Keratinocyte (primary cell): ENCODE measurements around the gene KNCN. TPM values are rescaled to one million over a fixed set of nuclear protein-coding genes. Genes with fewer than 3 reads are reported as not detected.

Experiments
- DNase-seq: peaks from one replicate; pipeline ENCODE4 v3.0.0-alpha.2; 2011; ENCODE audit warnings: low read depth, missing footprints, low spot score
- FAIRE-seq: peaks from 2 replicates; lab custom pipeline; 2011; peaks lifted over from hg19 to GRCh38; lab: Jason Lieb, UNC
- H2AFZ ChIP-seq: 2 replicates; pipeline ENCODE4 v1.6.0; 2012; ENCODE audit warnings: low read length, control low read depth, inconsistent platforms; ENCODE audit not compliant: control insufficient read depth
- H3K27ac ChIP-seq: 2 replicates; pipeline ENCODE4 v1.5.1; 2011; ENCODE audit warnings: low read length; ENCODE audit not compliant: control insufficient read depth, insufficient read depth
- H3K27me3 ChIP-seq: 3 replicates; pipeline ENCODE4 v1.6.0; 2011; ENCODE audit warnings: low read length; ENCODE audit not compliant: control insufficient read depth, insufficient read depth; ENCODE audit errors: extremely low read depth
- H3K36me3 ChIP-seq, 2 experiments: 2 replicates in 1 of 2; 3 replicates in 1 of 2; pipeline ENCODE4 v1.5.1; 2011; ENCODE audit warnings: low read length in 2 of 2, mild to moderate bottlenecking in 1 of 2; ENCODE audit not compliant: control insufficient read depth in 2 of 2, insufficient read depth in 2 of 2; ENCODE audit errors: extremely low read depth in 1 of 2
- H3K4me1 ChIP-seq: 3 replicates; pipeline ENCODE4 v1.5.1; 2011; ENCODE audit warnings: low read length; ENCODE audit not compliant: control insufficient read depth, insufficient read depth; ENCODE audit errors: extremely low read depth
- H3K4me2 ChIP-seq: 3 replicates; pipeline ENCODE4 v1.6.0; 2011; ENCODE audit warnings: low read depth, low read length; ENCODE audit not compliant: control insufficient read depth, insufficient read depth; ENCODE audit errors: extremely low read depth
- H3K4me3 ChIP-seq, 3 experiments: fragments of 200-600 bp in 1 of 3; sonication (generic) in 1 of 3; 2 replicates in 2 of 3; 3 replicates in 1 of 3; pipeline ENCODE4 v1.5.1; 2011 to 2016; ENCODE audit warnings: low read length in 3 of 3, mild to moderate bottlenecking in 3 of 3, control low read depth in 2 of 3, inconsistent platforms in 1 of 3, low read depth in 1 of 3, mixed read lengths in 1 of 3, mixed run types in 1 of 3, moderate library complexity in 1 of 3; ENCODE audit not compliant: control insufficient read depth in 2 of 3, insufficient read depth in 2 of 3; ENCODE audit errors: extremely low read depth in 1 of 3
- H3K79me2 ChIP-seq: 2 replicates; pipeline ENCODE4 v1.6.0; 2012; ENCODE audit warnings: low read length; ENCODE audit not compliant: control insufficient read depth, insufficient read depth
- H3K9ac ChIP-seq: 3 replicates; pipeline ENCODE4 v1.6.0; 2011; ENCODE audit warnings: low read length; ENCODE audit not compliant: control insufficient read depth, insufficient read depth; ENCODE audit errors: extremely low read depth
- H3K9me1 ChIP-seq: 3 replicates; pipeline ENCODE4 v1.6.0; 2011; ENCODE audit warnings: low read length; ENCODE audit not compliant: control insufficient read depth, insufficient read depth; ENCODE audit errors: extremely low read depth
- H3K9me3 ChIP-seq: 2 replicates; pipeline ENCODE4 v1.5.1; 2012; ENCODE audit warnings: low read depth, low read length; ENCODE audit not compliant: control insufficient read depth
- H4K20me1 ChIP-seq: 3 replicates; pipeline ENCODE4 v1.6.0; 2011; ENCODE audit warnings: low read length; ENCODE audit not compliant: control insufficient read depth, insufficient read depth; ENCODE audit errors: extremely low read depth
- CTCF ChIP-seq, 3 experiments: IDR thresholded peaks in 1 of 3; conservative IDR thresholded peaks in 1 of 3; optimal IDR thresholded peaks in 1 of 3; 2 replicates in 2 of 3; 3 replicates in 1 of 3; pipeline versions ENCODE3 to v1.5.1; 2011; ENCODE audit warnings: low read length in 3 of 3, mild to moderate bottlenecking in 3 of 3, moderate library complexity in 2 of 3, control low read depth in 1 of 3, inconsistent platforms in 1 of 3; ENCODE audit not compliant: insufficient read depth in 2 of 3; ENCODE audit errors: extremely low read depth in 1 of 3
- EZH2 ChIP-seq: IDR thresholded peaks from one replicate; pipeline ENCODE4 v1.6.1; 2012; ENCODE audit warnings: inconsistent platforms, mild to moderate bottlenecking, low read length, moderate library complexity
- dilution Hi-C: fragments of 300-500 bp; cut with MboI; formaldehyde crosslinking; loops from one replicate; pipeline ENCODE4 v1.7.0; 2020; ENCODE audit warnings: low sequenced_read_pairs; ENCODE audit not compliant: extremely low pct_ligation_motif_present
- polyA plus RNA-seq, 5 experiments: library from polyadenylated mRNA; depleted of rRNA in 3 of 5; stranded (reverse) in 3 of 5; stranded (forward) in 1 of 5; unstranded in 1 of 5; fragments of >200 nt; gene quantifications; 1 replicate in 1 of 5; 2 replicates in 3 of 5; 3 replicates in 1 of 5; pipeline versions ENCODE4 v1.2.1 to v1.2.3, GENCODE V29; 2011 to 2012; ENCODE audit warnings: missing spikeins in 2 of 5, low read depth in 1 of 5, low replicate concordance in 1 of 5

Gene KNCN
- polyA plus RNA-seq, 1 donor (not counting 4 experiments of a cell fraction or from before 2014, with no cell fraction given) = not detected

- TF ChIP-seq CTCF (optimal IDR thresholded peaks at IDR 0.05 in 1 of 3, IDR thresholded peaks at IDR 0.05 in 1 of 3, conservative IDR thresholded peaks at IDR 0.05 in 1 of 3; ENCODE audit: extremely low read depth in 1 of 3, insufficient read depth in 2 of 3, low read length in 3 of 3) (no peak), EZH2 (no peak)
- H3K4me1 ChIP-seq = peaks cover 50% of the 10 kb centered on the region
- no peak for DNase-seq
- FAIRE-seq = peak; percentile 71
- no peaks in the 10 kb centered on the region for H4K20me1 ChIP-seq
- peak overlapping the region; percentile 49 for H2AFZ ChIP-seq
- H3K4me2 ChIP-seq = peak overlapping the region; percentile 37
- H3K27ac ChIP-seq = no peak overlapping the region
- no peak overlapping the region for H3K9ac ChIP-seq
- H3K36me3 ChIP-seq = no peaks in the 10 kb centered on the region
- no peaks in the 10 kb centered on the region for H3K9me3 ChIP-seq
- no peaks in the 10 kb centered on the region for H3K27me3 ChIP-seq
- dilution Hi-C loops = no loop called here
- no peaks in the 10 kb centered on the region for H3K9me1 ChIP-seq
- H3K79me2 ChIP-seq = no peaks in the 10 kb centered on the region
- no peak overlapping the region for H3K4me3 ChIP-seq
Measured at GRCh38 chr1:46520063-46520911, 31.2 kb downstream of the KNCN start.

GRCh38 chr1:46519209-46519608 lies 32.2 kb downstream of the KNCN start:
- H3K27me3 ChIP-seq = no peaks in the 10 kb centered on the region
- no peaks in the 10 kb centered on the region for H3K36me3 ChIP-seq
- no peaks in the 10 kb centered on the region for H3K9me1 ChIP-seq
- H4K20me1 ChIP-seq = no peaks in the 10 kb centered on the region
- no peaks in the 10 kb centered on the region for H3K9me3 ChIP-seq
- dilution Hi-C loops = no loop called here
- no peak for DNase-seq
- H3K9ac ChIP-seq = no peak overlapping the region
- H3K4me2 ChIP-seq = no peak overlapping the region
- TF ChIP-seq EZH2 (no peak), CTCF (optimal IDR thresholded peaks at IDR 0.05 in 1 of 3, IDR thresholded peaks at IDR 0.05 in 1 of 3, conservative IDR thresholded peaks at IDR 0.05 in 1 of 3; ENCODE audit: extremely low read depth in 1 of 3, insufficient read depth in 2 of 3, low read length in 3 of 3) (no peak)
- H3K4me3 ChIP-seq = no peak overlapping the region
- H3K27ac ChIP-seq = no peak overlapping the region
- no peak for FAIRE-seq
- H3K4me1 ChIP-seq = peaks cover 49% of the 10 kb centered on the region
- no peaks in the 10 kb centered on the region for H3K79me2 ChIP-seq
- no peak overlapping the region for H2AFZ ChIP-seq
